Common myeloid progenitor, CD34-positive (primary cell): ENCODE data around the gene LRP1B.

Experiments
- CTCF ChIA-PET: fragments of 350-600 bp; sonication (Branson Sonifier 250); formaldehyde crosslinking; loops from one replicate; lab custom pipeline; 2021; ENCODE audit warnings: antibody characterized with exemption; lab: Charles Lee
- POLR2A ChIA-PET: fragments of 350-600 bp; sonication (Branson Sonifier 250); formaldehyde crosslinking; loops from one replicate; lab custom pipeline; 2021; ENCODE audit warnings: antibody characterized with exemption; lab: Charles Lee
- DNase-seq, 3 donors: peaks; one replicate each; pipeline versions ENCODE4 v3.0.0 to v3.0.0-alpha.2; 2013
- H3K27ac ChIP-seq, 2 experiments: 1 replicate in 1 of 2; 2 replicates in 1 of 2; pipeline ENCODE4 v1.7.0; 2013; ENCODE audit warnings: inconsistent platforms in 2 of 2, low read length in 2 of 2, mild to moderate bottlenecking in 2 of 2, low read depth in 1 of 2, moderate library complexity in 1 of 2; ENCODE audit not compliant: severe bottlenecking in 2 of 2, insufficient read depth in 1 of 2, poor library complexity in 1 of 2
- H3K27me3 ChIP-seq, 5 experiments: replicated peaks in 2 of 5; 1 replicate in 3 of 5; 2 replicates in 2 of 5; pipeline versions ENCODE4 v1.6.1 to v1.7.0; 2013; ENCODE audit warnings: low read length in 4 of 5, mild to moderate bottlenecking in 2 of 5, moderate library complexity in 2 of 5, inconsistent platforms in 1 of 5; ENCODE audit not compliant: insufficient read depth in 5 of 5, control insufficient read depth in 4 of 5
- H3K36me3 ChIP-seq, 4 experiments: 1 replicate in 2 of 4; 2 replicates in 2 of 4; pipeline versions ENCODE4 v1.6.1 to v1.7.0; 2013; ENCODE audit warnings: low read length in 3 of 4, control low read depth in 1 of 4, mild to moderate bottlenecking in 1 of 4; ENCODE audit not compliant: control insufficient read depth in 4 of 4, insufficient read depth in 4 of 4
- H3K4me1 ChIP-seq, 4 experiments: 1 replicate in 3 of 4; 2 replicates in 1 of 4; pipeline versions ENCODE4 v1.6.1 to v1.7.1; 2013; ENCODE audit warnings: low read length in 3 of 4, mild to moderate bottlenecking in 3 of 4, control low read depth in 1 of 4, inconsistent platforms in 1 of 4, moderate library complexity in 1 of 4; ENCODE audit not compliant: control insufficient read depth in 4 of 4, insufficient read depth in 4 of 4; ENCODE audit errors: control extremely low read depth in 1 of 4
- H3K4me3 ChIP-seq, 7 experiments: 1 replicate in 4 of 7; 2 replicates in 3 of 7; pipeline versions ENCODE4 v1.5.1 to v1.7.0; 2013; ENCODE audit warnings: mild to moderate bottlenecking in 7 of 7, low read length in 6 of 7, moderate library complexity in 6 of 7, inconsistent platforms in 2 of 7, low read depth in 2 of 7, control low read depth in 1 of 7; ENCODE audit not compliant: insufficient read depth in 4 of 7, control insufficient read depth in 1 of 7; ENCODE audit errors: extremely low read depth in 1 of 7
- H3K9me3 ChIP-seq, 5 experiments: 1 replicate in 4 of 5; 2 replicates in 1 of 5; pipeline versions ENCODE4 v1.6.1 to v1.7.1; 2013; ENCODE audit warnings: low read length in 4 of 5, mild to moderate bottlenecking in 2 of 5, inconsistent platforms in 1 of 5, low read depth in 1 of 5, moderate library complexity in 1 of 5; ENCODE audit not compliant: control insufficient read depth in 4 of 5, insufficient read depth in 2 of 5; ENCODE audit errors: control extremely low read depth in 1 of 5
- WGBS: methylation state at CpG from one replicate; pipeline ENCODE4 v1.1.5; 2013; ENCODE audit not compliant: insufficient coverage; 5-methylcytosine and 5-hydroxymethylcytosine counted together

Gene LRP1B

GRCh38 chr2:140861666-140862065 is 1269.2 kb downstream of the LRP1B start:
- Histone ChIP-seq H3K4me3 (no peak overlapping the region), H3K27ac (no peak overlapping the region), H3K27me3 (no peaks in the 10 kb centered on the region), H3K4me1 (no peaks in the 10 kb centered on the region), H3K9me3 (no peaks in the 10 kb centered on the region), H3K36me3 (no peaks in the 10 kb centered on the region)
- CTCF ChIA-PET: interaction anchor here (1.1 kb wide), 1 partner anchor 12 kb away, joined by 3 read pairs; no protein-coding TSS in a partner anchor
- DNase-seq: no peak
- POLR2A ChIA-PET: no interaction called here
- 90% methylated on average over 2 of the region's 3 CpGs for WGBS

- Histone ChIP-seq H3K27ac (no peak overlapping the region), H3K4me3 (no peak overlapping the region), H3K27me3 (no peaks in the 10 kb centered on the region), H3K36me3 (no peaks in the 10 kb centered on the region), H3K9me3 (no peaks in the 10 kb centered on the region), H3K4me1 (no peaks in the 10 kb centered on the region)
- POLR2A ChIA-PET: interaction anchor here (0.5 kb wide), 1 partner anchor 1169 kb away, joined by 3 read pairs; no protein-coding TSS in a partner anchor
- 100% methylated on average over 2 of the region's 2 CpGs for WGBS
- no peak for DNase-seq
- CTCF ChIA-PET: no interaction called here
Observed at GRCh38 chr2:140855471-140855870, 1275.3 kb downstream of the LRP1B start.

- H3K27ac ChIP-seq: no peak overlapping the region
Observed at GRCh38 chr2:140851258-140851981, 1279.4 kb downstream of the LRP1B start.

GRCh38 chr2:140843186-140843585 is 1287.6 kb downstream of the LRP1B start:
- WGBS: 89% methylated on average over 1 of the region's 1 CpG
- ChIA-PET POLR2A (no interaction called here), CTCF (no interaction called here)

More at GRCh38 chr2:140851258-140851981, 1279.4 kb downstream of the LRP1B start:
- ChIA-PET POLR2A (no interaction called here), CTCF (no interaction called here)
- no peak overlapping the region for H3K4me3 ChIP-seq
- H3K36me3 ChIP-seq: no peaks in the 10 kb centered on the region
- H3K9me3 ChIP-seq: no peaks in the 10 kb centered on the region
- no peak for DNase-seq
- no peaks in the 10 kb centered on the region for H3K27me3 ChIP-seq
- H3K4me1 ChIP-seq: no peaks in the 10 kb centered on the region
- WGBS: 93% methylated on average over 3 of the region's 4 CpGs

GRCh38 chr2:140842110-140842509 is 1288.7 kb downstream of the LRP1B start:
- POLR2A ChIA-PET: no interaction called here
- no peak overlapping the region for H3K27ac ChIP-seq
- H3K9me3 ChIP-seq: no peaks in the 10 kb centered on the region
- WGBS: no CpG with 5 or more reads among the region's 3 CpGs
- H3K27me3 ChIP-seq: no peaks in the 10 kb centered on the region
- no peak overlapping the region for H3K4me3 ChIP-seq
- DNase-seq: no peak
- no peaks in the 10 kb centered on the region for H3K36me3 ChIP-seq
- no peaks in the 10 kb centered on the region for H3K4me1 ChIP-seq
- CTCF ChIA-PET: interaction anchor here (0.6 kb wide), 1 partner anchor 44 kb away, joined by 3 read pairs; no protein-coding TSS in a partner anchor

More at GRCh38 chr2:140843186-140843585, 1287.6 kb downstream of the LRP1B start:
- no peaks in the 10 kb centered on the region for H3K9me3 ChIP-seq
- DNase-seq: no peak
- no peak overlapping the region for H3K27ac ChIP-seq
- no peak overlapping the region for H3K4me3 ChIP-seq
- no peaks in the 10 kb centered on the region for H3K27me3 ChIP-seq
- H3K4me1 ChIP-seq: no peaks in the 10 kb centered on the region
- no peaks in the 10 kb centered on the region for H3K36me3 ChIP-seq

- H3K9me3 ChIP-seq: no peaks in the 10 kb centered on the region
- DNase-seq: no peak
- ChIA-PET CTCF (no interaction called here), POLR2A (no interaction called here)
- no peaks in the 10 kb centered on the region for H3K27me3 ChIP-seq
- no peak overlapping the region for H3K27ac ChIP-seq
- WGBS: 100% methylated on average over 1 of the region's 3 CpGs
- no peak overlapping the region for H3K4me3 ChIP-seq
- no peaks in the 10 kb centered on the region for H3K36me3 ChIP-seq
- no peaks in the 10 kb centered on the region for H3K4me1 ChIP-seq
Observed at GRCh38 chr2:140841141-140841540, 1289.7 kb downstream of the LRP1B start.

GRCh38 chr2:140836826-140837225 is 1294.0 kb downstream of the LRP1B start:
- WGBS: 78% methylated on average over 1 of the region's 2 CpGs
- CTCF ChIA-PET: no interaction called here
- no peak overlapping the region for H3K27ac ChIP-seq

More at GRCh38 chr2:140836826-140837225, 1294.0 kb downstream of the LRP1B start:
- Histone ChIP-seq H3K4me3 (no peak overlapping the region), H3K36me3 (no peaks in the 10 kb centered on the region), H3K9me3 (no peaks in the 10 kb centered on the region), H3K4me1 (no peaks in the 10 kb centered on the region), H3K27me3 (no peaks in the 10 kb centered on the region)
- POLR2A ChIA-PET: no interaction called here
- no peak for DNase-seq
